Peyer's patch (tissue), 4 donors: ENCODE data around the gene JUP.

Source experiments
- CTCF ChIP-seq, 6 experiments: fragments of 450-650 bp in 4 of 6; fragments of 200-600 bp in 2 of 6; sonication (generic) in 1 of 6; IDR thresholded peaks; one replicate each; pipeline ENCODE4 v1.5.1; 2017 to 2019; ENCODE audit warnings: antibody characterized with exemption in 6 of 6, mild to moderate bottlenecking in 3 of 6, moderate library complexity in 1 of 6
- POLR2A ChIP-seq, 2 donors: fragments of 450-650 bp; IDR thresholded peaks; one replicate each; pipeline ENCODE4 v1.5.1; 2017; ENCODE audit warnings: antibody characterized with exemption in 2 of 2, mild to moderate bottlenecking in 2 of 2, moderate library complexity in 2 of 2

GRCh38 chr17:41823141-41823524, 36.6 kb upstream of the JUP start:
- no peak for TF ChIP-seq POLR2A (IDR thresholded peaks at IDR 0.05)
- TF ChIP-seq CTCF (IDR thresholded peaks at IDR 0.05) = no peak
